ENCODE measurements around the gene CLIP4. TPM values are rescaled to one million over a fixed set of nuclear protein-coding genes. Genes with fewer than 3 reads are reported as not detected.

Gene CLIP4
- total RNA-seq, 2 experiments from 2014 or later: 36.8 to 39.4 TPM

DNA sequence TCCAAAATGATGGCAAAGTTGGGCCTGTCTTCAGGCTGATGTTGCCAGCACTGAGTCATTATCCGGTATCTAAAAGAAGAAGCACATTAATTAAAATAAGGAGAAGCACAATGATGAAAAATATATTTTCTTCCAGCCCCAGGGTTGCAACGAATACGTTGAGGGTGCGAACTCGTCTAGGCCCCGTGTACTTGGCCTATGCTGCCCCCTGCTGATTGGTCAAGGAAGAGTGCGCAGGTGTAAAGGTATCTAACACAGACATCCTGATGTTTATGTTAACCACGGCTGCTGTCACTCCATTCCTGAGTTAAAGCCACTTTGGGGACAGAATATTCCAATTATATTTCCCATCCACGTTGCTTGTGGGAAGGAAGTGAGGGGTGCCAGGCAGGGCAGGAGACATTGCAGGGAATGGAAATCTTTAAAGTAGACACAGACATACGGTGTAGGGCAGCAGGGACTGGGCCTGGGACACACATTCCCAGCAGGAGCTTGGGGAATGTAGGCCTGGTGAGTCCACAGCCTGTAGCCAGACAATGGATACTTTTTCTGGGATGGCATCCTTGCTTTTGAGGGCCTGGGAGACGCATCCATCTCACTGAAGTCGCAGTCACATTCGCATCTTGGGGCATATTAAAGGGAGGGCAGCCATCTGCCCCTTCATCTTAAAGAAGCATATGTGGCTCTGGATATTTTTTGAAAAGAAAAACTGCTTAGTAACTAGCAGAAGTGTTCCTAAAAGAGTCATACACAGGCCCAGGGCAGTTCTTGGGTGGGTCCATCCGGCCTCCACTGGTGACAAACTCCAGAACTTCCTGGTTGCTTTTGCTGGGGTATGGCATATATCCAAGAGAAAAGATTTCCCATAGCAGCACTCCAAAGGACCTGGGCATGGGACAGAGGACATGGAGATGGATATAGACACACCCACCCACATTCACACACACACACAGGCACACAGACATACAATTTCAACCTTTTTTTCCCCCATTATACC lies 81.9 kb downstream of the CLIP4 start:
- TF ChIP-seq, protein P1, sequence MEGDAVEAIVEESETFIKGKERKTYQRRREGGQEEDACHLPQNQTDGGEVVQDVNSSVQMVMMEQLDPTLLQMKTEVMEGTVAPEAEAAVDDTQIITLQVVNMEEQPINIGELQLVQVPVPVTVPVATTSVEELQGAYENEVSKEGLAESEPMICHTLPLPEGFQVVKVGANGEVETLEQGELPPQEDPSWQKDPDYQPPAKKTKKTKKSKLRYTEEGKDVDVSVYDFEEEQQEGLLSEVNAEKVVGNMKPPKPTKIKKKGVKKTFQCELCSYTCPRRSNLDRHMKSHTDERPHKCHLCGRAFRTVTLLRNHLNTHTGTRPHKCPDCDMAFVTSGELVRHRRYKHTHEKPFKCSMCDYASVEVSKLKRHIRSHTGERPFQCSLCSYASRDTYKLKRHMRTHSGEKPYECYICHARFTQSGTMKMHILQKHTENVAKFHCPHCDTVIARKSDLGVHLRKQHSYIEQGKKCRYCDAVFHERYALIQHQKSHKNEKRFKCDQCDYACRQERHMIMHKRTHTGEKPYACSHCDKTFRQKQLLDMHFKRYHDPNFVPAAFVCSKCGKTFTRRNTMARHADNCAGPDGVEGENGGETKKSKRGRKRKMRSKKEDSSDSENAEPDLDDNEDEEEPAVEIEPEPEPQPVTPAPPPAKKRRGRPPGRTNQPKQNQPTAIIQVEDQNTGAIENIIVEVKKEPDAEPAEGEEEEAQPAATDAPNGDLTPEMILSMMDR (IDR thresholded peaks at IDR 0.05): peak; percentile 95

DNA sequence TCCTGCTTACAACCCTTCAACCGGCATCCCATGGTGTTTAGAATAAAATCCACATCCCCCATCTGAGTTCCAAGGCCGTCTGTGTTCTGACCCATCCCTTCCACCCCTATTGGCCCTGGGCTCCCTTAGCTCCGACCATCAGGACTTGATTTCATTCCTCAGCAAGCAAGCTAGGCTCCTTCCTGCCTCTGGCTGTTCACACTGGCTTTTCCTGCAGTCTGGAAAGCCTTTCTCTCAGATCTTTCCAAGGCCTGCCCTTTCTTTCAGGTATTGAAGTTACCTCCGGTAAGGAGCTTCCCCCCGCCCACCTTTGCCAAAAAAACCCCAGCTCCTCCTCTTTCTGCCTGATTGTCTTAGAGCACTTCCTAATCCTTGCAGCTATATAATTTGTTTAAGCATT lies 86.8 kb downstream of the CLIP4 start:
- Mint-ChIP-seq H3K9me3 (no peaks in the 10 kb centered on the region), H3K4me1 (ENCODE audit: low read depth) (peaks cover under 1% of the 10 kb centered on the region), H3K36me3 (ENCODE audit: low read depth) (peaks cover 8% of the 10 kb centered on the region), H3K27me3 (no peaks in the 10 kb centered on the region), H3K4me3 (no peak overlapping the region), H3K27ac (no peak overlapping the region)
- ATAC-seq (ENCODE audit: poor library complexity): no peak
- H3K36me3 ChIP-seq (ENCODE audit: insufficient read depth, low read length): peaks cover 7% of the 10 kb centered on the region
- no peaks in the 10 kb centered on the region for H3K27me3 ChIP-seq (ENCODE audit: control insufficient read depth in 1 of 2, insufficient read depth in 2 of 2, low read length in 2 of 2)
- no peaks in the 10 kb centered on the region for H3K4me1 ChIP-seq (ENCODE audit: insufficient read depth, low read length)
- H3K27ac ChIP-seq (ENCODE audit: low read depth in 1 of 2, low read length in 2 of 2): no peak overlapping the region
- TF ChIP-seq, protein P1 (IDR thresholded peaks at IDR 0.05): no peak
- no peaks in the 10 kb centered on the region for H3K9me3 ChIP-seq (ENCODE audit: control insufficient read depth in 1 of 2, insufficient read depth in 1 of 2, low read length in 2 of 2)
- CTCF ChIA-PET: no interaction called here
- intact Hi-C loops (cut with DNase I, micrococcal nuclease): no loop called here
- DNase-seq: no peak
- no peak overlapping the region for H3K4me3 ChIP-seq (ENCODE audit: low read length)
- POLR2A ChIA-PET: no interaction called here

More for the DNA sequence above, 81.9 kb downstream of the CLIP4 start:
- Histone ChIP-seq H3K27me3 (ENCODE audit: control insufficient read depth in 1 of 2, insufficient read depth in 2 of 2, low read length in 2 of 2) (no peaks in the 10 kb centered on the region), H3K27ac (ENCODE audit: low read depth in 1 of 2, low read length in 2 of 2) (no peak overlapping the region), H3K9me3 (ENCODE audit: control insufficient read depth in 1 of 2, insufficient read depth in 1 of 2, low read length in 2 of 2) (no peaks in the 10 kb centered on the region), H3K4me3 (ENCODE audit: low read length) (no peak overlapping the region), H3K36me3 (ENCODE audit: insufficient read depth, low read length) (peaks cover 1% of the 10 kb centered on the region), H3K4me1 (ENCODE audit: insufficient read depth, low read length) (peaks cover 3% of the 10 kb centered on the region)
- intact Hi-C loops (cut with DNase I, micrococcal nuclease): loop anchor here (1.0 to 5.0 kb wide), 5 partner anchors 35 to 630 kb away; no protein-coding TSS in a partner anchor
- no peaks in the 10 kb centered on the region for H3K9me3 Mint-ChIP-seq
- H3K4me1 Mint-ChIP-seq (ENCODE audit: low read depth): peaks cover 5% of the 10 kb centered on the region
- H3K27me3 Mint-ChIP-seq: no peaks in the 10 kb centered on the region
- no peak overlapping the region for H3K4me3 Mint-ChIP-seq
- ATAC-seq (ENCODE audit: poor library complexity): peak; percentile 97
- peaks cover 3% of the 10 kb centered on the region for H3K36me3 Mint-ChIP-seq (ENCODE audit: low read depth)
- ChIA-PET CTCF (no interaction called here), POLR2A (no interaction called here)
- no peak overlapping the region for H3K27ac Mint-ChIP-seq
- DNase-seq: peak; percentile 64 to 85 (median 73)

DNA sequence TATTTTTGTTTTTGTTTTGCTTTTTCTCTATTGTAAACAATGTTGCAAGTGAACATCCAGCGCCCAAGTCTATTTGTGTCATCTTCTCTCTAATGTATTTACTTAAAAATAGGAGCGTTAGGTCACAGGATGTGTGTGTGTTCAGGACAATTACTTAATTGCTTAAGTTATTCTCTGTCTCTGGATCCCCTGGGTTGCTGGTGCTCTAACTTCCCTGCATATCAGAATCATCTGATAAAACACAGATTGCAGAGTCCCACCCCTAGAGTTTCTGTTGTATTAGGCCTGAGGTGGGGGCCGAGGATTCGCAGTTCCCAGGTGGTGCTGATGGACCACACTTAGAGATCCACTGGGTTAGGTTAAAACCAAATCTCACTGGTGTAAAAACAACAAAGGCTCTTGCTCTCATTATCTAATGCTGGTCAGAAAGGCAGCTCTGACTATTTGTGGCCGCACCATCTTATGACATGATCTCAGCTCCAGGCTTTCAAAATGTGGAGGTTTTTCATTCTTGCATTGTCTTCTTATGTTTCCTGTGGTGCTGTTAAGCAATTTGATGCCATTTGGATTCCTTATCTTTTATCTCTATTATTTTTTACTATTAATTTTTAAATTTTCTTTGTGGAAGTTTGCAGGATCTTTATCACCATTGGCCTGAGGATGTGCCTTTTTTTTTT lies 87.7 kb downstream of the CLIP4 start:
- no peaks in the 10 kb centered on the region for H3K9me3 Mint-ChIP-seq
- Histone ChIP-seq H3K27me3 (ENCODE audit: control insufficient read depth in 1 of 2, insufficient read depth in 2 of 2, low read length in 2 of 2) (no peaks in the 10 kb centered on the region), H3K4me3 (ENCODE audit: low read length) (no peak overlapping the region), H3K27ac (ENCODE audit: low read depth in 1 of 2, low read length in 2 of 2) (no peak overlapping the region), H3K36me3 (ENCODE audit: insufficient read depth, low read length) (peaks cover 9% of the 10 kb centered on the region), H3K9me3 (ENCODE audit: control insufficient read depth in 1 of 2, insufficient read depth in 1 of 2, low read length in 2 of 2) (no peaks in the 10 kb centered on the region), H3K4me1 (ENCODE audit: insufficient read depth, low read length) (no peaks in the 10 kb centered on the region)
- H3K27ac Mint-ChIP-seq: no peak overlapping the region
- intact Hi-C loops (cut with DNase I, micrococcal nuclease): no loop called here
- ChIA-PET POLR2A (no interaction called here), CTCF (no interaction called here)
- no peak overlapping the region for H3K4me3 Mint-ChIP-seq
- no peaks in the 10 kb centered on the region for H3K4me1 Mint-ChIP-seq (ENCODE audit: low read depth)
- no peaks in the 10 kb centered on the region for H3K27me3 Mint-ChIP-seq
- peaks cover 7% of the 10 kb centered on the region for H3K36me3 Mint-ChIP-seq (ENCODE audit: low read depth)
- TF ChIP-seq, protein P1 (IDR thresholded peaks at IDR 0.05): no peak
- no peak for ATAC-seq (ENCODE audit: poor library complexity)
- no peak for DNase-seq
